BLaER1 treated with 17β-estradiol and CSF1 and Interleukin-3, amounts not matched to agents 10 nM and 100 nM (cell line): ENCODE measurements around the gene PRKAR1B.

Experiments used
- H3K27ac ChIP-seq, 11 experiments: shearing (Covaris generic); formaldehyde crosslinking; 2 replicates each; pipeline ENCODE4 v1.8.1; 2022
- H3K27me3 ChIP-seq, 11 experiments: shearing (Covaris generic); formaldehyde crosslinking; 2 replicates each; pipeline ENCODE4 v1.8.1; 2022
- H3K36me3 ChIP-seq, 11 experiments: shearing (Covaris generic); formaldehyde crosslinking; 2 replicates each; pipeline ENCODE4 v1.8.1; 2022
- H3K4me1 ChIP-seq, 10 experiments: shearing (Covaris generic); formaldehyde crosslinking; 2 replicates each; pipeline ENCODE4 v1.8.1; 2022
- H3K4me2 ChIP-seq, 11 experiments: shearing (Covaris generic); formaldehyde crosslinking; 2 replicates each; pipeline ENCODE4 v1.8.1; 2022
- H3K4me3 ChIP-seq, 10 experiments: shearing (Covaris generic); formaldehyde crosslinking; 2 replicates each; pipeline ENCODE4 v1.8.1; 2022
- H3K9ac ChIP-seq, 11 experiments: shearing (Covaris generic); formaldehyde crosslinking; 2 replicates each; pipeline ENCODE4 v1.8.1; 2022
- H3K9me3 ChIP-seq, 11 experiments: shearing (Covaris generic); formaldehyde crosslinking; replicated peaks in 1 of 11; 2 replicates each; pipeline ENCODE4 v1.8.1; 2022
- H4K20me1 ChIP-seq, 11 experiments: shearing (Covaris generic); formaldehyde crosslinking; 2 replicates each; pipeline ENCODE4 v1.8.1; 2022
- Cebpa-rat ChIP-seq, 11 experiments: shearing (Covaris generic); IDR thresholded peaks; 2 replicates each; pipeline ENCODE4 v1.8.1; 2022

Gene PRKAR1B

GRCh38 chr7:739455-739982 lies 12.4 kb upstream of the PRKAR1B start:
- Histone ChIP-seq H3K27ac (no peak overlapping the region), H3K4me3 (no peak overlapping the region), H3K27me3 (no peaks in the 10 kb centered on the region), H3K4me2 (no peak overlapping the region), H3K4me1 (peaks cover 4 to 8% (median 7%) of the 10 kb centered on the region in 10 experiments; a peak in 16 of 20 replicates), H3K36me3 (peaks cover 53 to 86% (median 68%) of the 10 kb centered on the region in 11 experiments), H4K20me1 (peaks cover 0 to 64% (median 28%) of the 10 kb centered on the region in 11 experiments; a peak in 16 of 22 replicates), H3K9me3 (peaks cover 10 to 14% (median 12%) of the 10 kb centered on the region in 11 experiments), H3K9ac (no peak overlapping the region)
- no peak for TF ChIP-seq Cebpa-rat (IDR thresholded peaks at IDR 0.05)

- Histone ChIP-seq H3K9ac (no peak overlapping the region), H3K9me3 (peaks cover 16 to 20% (median 19%) of the 10 kb centered on the region in 11 experiments), H3K4me1 (peaks cover 4 to 8% (median 7%) of the 10 kb centered on the region in 10 experiments; a peak in 16 of 20 replicates), H3K4me2 (no peak overlapping the region), H3K4me3 (no peak overlapping the region), H3K27me3 (no peaks in the 10 kb centered on the region), H3K36me3 (peaks cover 59 to 90% (median 74%) of the 10 kb centered on the region in 11 experiments), H3K27ac (no peak overlapping the region), H4K20me1 (peaks cover 0 to 66% (median 28%) of the 10 kb centered on the region in 11 experiments; a peak in 16 of 22 replicates)
- TF ChIP-seq Cebpa-rat (IDR thresholded peaks at IDR 0.05): no peak
These were observed 11.8 kb upstream of the PRKAR1B start for GRCh38 chr7:738723-739454.

- H4K20me1 ChIP-seq: peaks cover 0 to 66% (median 28%) of the 10 kb centered on the region in 11 experiments; a peak in 16 of 22 replicates
These were observed 11.2 kb upstream of the PRKAR1B start for GRCh38 chr7:738241-738640.

GRCh38 chr7:734808-735207 lies 7.7 kb upstream of the PRKAR1B start:
- Histone ChIP-seq H3K9ac (no peak overlapping the region), H3K27me3 (no peaks in the 10 kb centered on the region), H3K27ac (no peak overlapping the region), H3K4me1 (peaks cover 4 to 16% (median 10%) of the 10 kb centered on the region in 10 experiments; a peak in 16 of 20 replicates), H3K36me3 (peaks cover 65 to 90% (median 79%) of the 10 kb centered on the region in 11 experiments), H3K9me3 (peaks cover 24 to 31% (median 27%) of the 10 kb centered on the region in 11 experiments), H3K4me3 (peak overlapping the region in 1 of 10 experiments; percentile 19; a peak in 1 of 20 replicates), H4K20me1 (peaks cover 0 to 87% (median 42%) of the 10 kb centered on the region in 11 experiments; a peak in 18 of 22 replicates), H3K4me2 (no peak overlapping the region)
- no peak for TF ChIP-seq Cebpa-rat (IDR thresholded peaks at IDR 0.05)

More at GRCh38 chr7:738241-738640, 11.2 kb upstream of the PRKAR1B start:
- Histone ChIP-seq H3K36me3 (peaks cover 61 to 90% (median 76%) of the 10 kb centered on the region in 11 experiments), H3K4me1 (peaks cover 4 to 8% (median 7%) of the 10 kb centered on the region in 10 experiments; a peak in 16 of 20 replicates), H3K9me3 (peaks cover 22 to 27% (median 25%) of the 10 kb centered on the region in 11 experiments), H3K9ac (no peak overlapping the region), H3K4me2 (no peak overlapping the region), H3K27ac (no peak overlapping the region), H3K27me3 (no peaks in the 10 kb centered on the region), H3K4me3 (no peak overlapping the region)
- TF ChIP-seq Cebpa-rat (IDR thresholded peaks at IDR 0.05): no peak

GRCh38 chr7:734214-734613 lies 7.1 kb upstream of the PRKAR1B start:
- H3K27me3 ChIP-seq: no peaks in the 10 kb centered on the region
- TF ChIP-seq Cebpa-rat (IDR thresholded peaks at IDR 0.05): no peak

GRCh38 chr7:732556-732955 lies 5.5 kb upstream of the PRKAR1B start:
- no peak overlapping the region for H3K4me2 ChIP-seq
- no peak overlapping the region for H3K27ac ChIP-seq
- no peak overlapping the region for H3K4me3 ChIP-seq

More at GRCh38 chr7:734214-734613, 7.1 kb upstream of the PRKAR1B start:
- no peak overlapping the region for H3K9ac ChIP-seq
- peaks cover 24 to 31% (median 27%) of the 10 kb centered on the region in 11 experiments for H3K9me3 ChIP-seq
- peak overlapping the region in 1 of 10 experiments; percentile 19; a peak in 1 of 20 replicates for H3K4me3 ChIP-seq
- peaks cover 0 to 87% (median 41%) of the 10 kb centered on the region in 11 experiments; a peak in 18 of 22 replicates for H4K20me1 ChIP-seq
- peaks cover 65 to 90% (median 79%) of the 10 kb centered on the region in 11 experiments for H3K36me3 ChIP-seq
- peaks cover 4 to 16% (median 10%) of the 10 kb centered on the region in 10 experiments; a peak in 17 of 20 replicates for H3K4me1 ChIP-seq
- H3K4me2 ChIP-seq: no peak overlapping the region
- H3K27ac ChIP-seq: no peak overlapping the region

GRCh38 chr7:732094-732541 lies 5.0 kb upstream of the PRKAR1B start:
- Histone ChIP-seq H3K27ac (no peak overlapping the region), H3K36me3 (peaks cover 60 to 81% (median 68%) of the 10 kb centered on the region in 11 experiments), H4K20me1 (peaks cover 0 to 81% (median 27%) of the 10 kb centered on the region in 11 experiments; a peak in 18 of 22 replicates)

More at GRCh38 chr7:732556-732955, 5.5 kb upstream of the PRKAR1B start:
- Histone ChIP-seq H3K9me3 (peaks cover 24 to 31% (median 27%) of the 10 kb centered on the region in 11 experiments), H3K36me3 (peaks cover 60 to 85% (median 71%) of the 10 kb centered on the region in 11 experiments), H3K4me1 (peaks cover 17 to 29% (median 24%) of the 10 kb centered on the region in 10 experiments), H3K9ac (0 out of 22 replicates have a peak overlapping the region, but pooled peaks of 1 of the 11 experiments have one; percentile 0), H3K27me3 (no peaks in the 10 kb centered on the region), H4K20me1 (peaks cover 0 to 86% (median 30%) of the 10 kb centered on the region in 11 experiments; a peak in 18 of 22 replicates)
- TF ChIP-seq Cebpa-rat (IDR thresholded peaks at IDR 0.05): no peak

GRCh38 chr7:731440-732085 lies 4.5 kb upstream of the PRKAR1B start:
- Histone ChIP-seq H4K20me1 (peaks cover 0 to 76% (median 26%) of the 10 kb centered on the region in 11 experiments; a peak in 18 of 22 replicates), H3K9ac (0 out of 22 replicates have a peak overlapping the region, but pooled peaks of 2 of the 11 experiments have one; percentile 0 to 24), H3K4me2 (no peak overlapping the region), H3K36me3 (peaks cover 60 to 80% (median 68%) of the 10 kb centered on the region in 11 experiments), H3K27ac (no peak overlapping the region), H3K4me3 (no peak overlapping the region), H3K9me3 (peaks cover 24 to 31% (median 27%) of the 10 kb centered on the region in 11 experiments), H3K27me3 (no peaks in the 10 kb centered on the region), H3K4me1 (peaks cover 16 to 27% (median 22%) of the 10 kb centered on the region in 10 experiments)
- no peak for TF ChIP-seq Cebpa-rat (IDR thresholded peaks at IDR 0.05)

More at GRCh38 chr7:732094-732541, 5.0 kb upstream of the PRKAR1B start:
- TF ChIP-seq Cebpa-rat (IDR thresholded peaks at IDR 0.05): no peak
- Histone ChIP-seq H3K4me1 (peaks cover 17 to 29% (median 24%) of the 10 kb centered on the region in 10 experiments), H3K9ac (0 out of 22 replicates have a peak overlapping the region, but pooled peaks of 1 of the 11 experiments have one; percentile 0), H3K9me3 (peaks cover 24 to 31% (median 27%) of the 10 kb centered on the region in 11 experiments), H3K4me3 (no peak overlapping the region), H3K27me3 (no peaks in the 10 kb centered on the region), H3K4me2 (no peak overlapping the region)
